SK-N-SH treated with all-trans-retinoic acid at 6 μM for 48 hours (cell line): ENCODE results near the gene GAA.

Experiments used
- RARB ChIP-seq: fragments of 250-450 bp; sonication (Bioruptor Pico); IDR thresholded peaks from 2 replicates; pipeline ENCODE4 v1.8.0; 2021; ENCODE audit warnings: mild to moderate bottlenecking, moderate library complexity
- TOX ChIP-seq: fragments of 250-450 bp; sonication (Bioruptor Pico); IDR thresholded peaks from 2 replicates; pipeline ENCODE4 v1.8.0; 2021; ENCODE audit warnings: mild to moderate bottlenecking, moderate library complexity, borderline replicate concordance
- TF ChIP-seq, protein P1 (sequence below): fragments of 250-450 bp; sonication (Bioruptor Pico); IDR thresholded peaks from 2 replicates; pipeline ENCODE4 v1.5.1; 2020; ENCODE audit warnings: low read depth, mild to moderate bottlenecking, moderate library complexity

DNA sequence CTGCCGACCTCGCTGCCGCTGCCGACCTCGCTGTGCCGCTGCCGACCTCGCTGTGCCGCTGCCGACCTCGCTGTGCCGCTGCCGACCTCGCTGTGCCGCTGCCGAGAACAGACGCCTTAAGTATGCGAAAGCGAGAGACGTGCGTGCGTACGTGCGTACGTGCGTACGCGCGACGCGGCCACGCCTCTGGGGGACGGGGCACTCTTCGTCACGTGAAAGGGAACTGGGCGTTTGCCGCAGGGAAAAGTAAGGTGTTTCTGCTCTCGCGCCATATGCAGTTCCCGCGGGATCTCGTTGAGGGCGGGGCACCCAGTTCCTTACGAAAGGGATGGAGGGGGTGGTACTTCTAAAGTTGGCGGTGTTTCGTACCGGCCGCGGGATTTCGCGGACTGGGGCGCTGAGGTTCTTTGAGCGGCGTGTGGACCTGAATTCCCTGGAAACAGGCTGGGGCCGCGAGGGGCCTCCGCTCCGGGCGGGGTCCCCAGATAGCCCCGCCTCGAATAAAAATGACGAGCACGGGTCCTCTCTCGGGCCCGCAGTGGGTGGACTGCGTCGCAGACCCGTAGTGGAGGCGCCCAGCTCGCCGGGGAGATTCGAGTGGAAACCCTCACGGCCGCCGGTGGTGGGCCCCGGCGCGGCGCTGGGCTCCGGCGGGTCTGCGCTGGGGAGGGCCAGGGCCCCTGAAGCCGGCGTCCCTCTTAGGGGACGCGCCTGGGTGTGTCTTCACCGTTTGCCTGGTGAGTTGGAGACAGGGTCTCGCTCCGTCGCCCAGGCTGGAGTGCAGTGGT, 45.8 kb downstream of the GAA start, which contains the start of gene EIF4A3:
- TF ChIP-seq, protein P1, sequence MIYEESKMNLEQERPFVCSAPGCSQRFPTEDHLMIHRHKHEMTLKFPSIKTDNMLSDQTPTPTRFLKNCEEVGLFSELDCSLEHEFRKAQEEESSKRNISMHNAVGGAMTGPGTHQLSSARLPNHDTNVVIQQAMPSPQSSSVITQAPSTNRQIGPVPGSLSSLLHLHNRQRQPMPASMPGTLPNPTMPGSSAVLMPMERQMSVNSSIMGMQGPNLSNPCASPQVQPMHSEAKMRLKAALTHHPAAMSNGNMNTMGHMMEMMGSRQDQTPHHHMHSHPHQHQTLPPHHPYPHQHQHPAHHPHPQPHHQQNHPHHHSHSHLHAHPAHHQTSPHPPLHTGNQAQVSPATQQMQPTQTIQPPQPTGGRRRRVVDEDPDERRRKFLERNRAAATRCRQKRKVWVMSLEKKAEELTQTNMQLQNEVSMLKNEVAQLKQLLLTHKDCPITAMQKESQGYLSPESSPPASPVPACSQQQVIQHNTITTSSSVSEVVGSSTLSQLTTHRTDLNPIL (CRISPR knock-in tag), result no peak
- TF ChIP-seq RARB (no peak), TOX (CRISPR knock-in tag) (no peak)
